Activated B cell treated with CpG ODN at 0.5 μM for 24 hours (primary cell): ENCODE results near the gene SLC44A4. TPM values are rescaled to one million over a fixed set of nuclear protein-coding genes. Genes with fewer than 3 reads are reported as not detected.
"Not testable (repeated sequence)": the region's sequence is repeated elsewhere in the genome, so short reads cannot be mapped to it uniquely, and the experiment has no call there.

ENCODE experiments used
- ATAC-seq: fragments of 200-7000 bp; cut with Tn5 transposase; one replicate; pipeline ENCODE4 v1.10.0; 2021; ENCODE audit warnings: low read depth, mild to moderate bottlenecking, moderate library complexity
- CTCF ChIA-PET: fragments of 350-600 bp; sonication (Branson Sonifier 250); formaldehyde crosslinking; loops from one replicate; lab custom pipeline; 2021; ENCODE audit warnings: antibody characterized with exemption; lab: Charles Lee
- POLR2A ChIA-PET: fragments of 350-600 bp; sonication (Branson Sonifier 250); formaldehyde crosslinking; loops from one replicate; lab custom pipeline; 2021; ENCODE audit warnings: antibody characterized with exemption; lab: Charles Lee
- DNase-seq: peaks from one replicate; pipeline ENCODE4 v3.0.0; 2022
- H3K27ac Mint-ChIP-seq: one replicate; pipeline ENCODE4 v1.8.0; 2020; ENCODE audit warnings: mixed read lengths
- H3K27me3 Mint-ChIP-seq: one replicate; pipeline ENCODE4 v1.8.0; 2021; ENCODE audit warnings: mixed read lengths
- H3K36me3 Mint-ChIP-seq: one replicate; pipeline ENCODE4 v1.8.0; 2021; ENCODE audit warnings: low read depth, mixed read lengths
- H3K4me1 Mint-ChIP-seq: one replicate; pipeline ENCODE4 v1.8.0; 2021; ENCODE audit warnings: mixed read lengths
- H3K4me3 Mint-ChIP-seq: one replicate; pipeline ENCODE4 v1.8.0; 2020; ENCODE audit warnings: mild to moderate bottlenecking, mixed read lengths
- H3K9me3 Mint-ChIP-seq: one replicate; pipeline ENCODE4 v1.8.0; 2020; ENCODE audit warnings: mixed read lengths
- intact Hi-C: fragments of 100-400 bp; cut with micrococcal nuclease; formaldehyde crosslinking; loops from one replicate; pipeline ENCODE4 v1.15.1; 2024
- total RNA-seq: library from RNA; stranded (reverse); gene quantifications from 2 replicates; pipeline ENCODE4 v1.2.3, GENCODE V29; 2022
- TF ChIP-seq, protein P1 (sequence below): fragments of 200-600 bp; IDR thresholded peaks from one replicate; pipeline ENCODE4 v1.8.0; 2022; ENCODE audit warnings: antibody characterized with exemption, mild to moderate bottlenecking

The SLC44A4 gene
- total RNA-seq, 1 donor from 2014 or later, result not detected

DNA sequence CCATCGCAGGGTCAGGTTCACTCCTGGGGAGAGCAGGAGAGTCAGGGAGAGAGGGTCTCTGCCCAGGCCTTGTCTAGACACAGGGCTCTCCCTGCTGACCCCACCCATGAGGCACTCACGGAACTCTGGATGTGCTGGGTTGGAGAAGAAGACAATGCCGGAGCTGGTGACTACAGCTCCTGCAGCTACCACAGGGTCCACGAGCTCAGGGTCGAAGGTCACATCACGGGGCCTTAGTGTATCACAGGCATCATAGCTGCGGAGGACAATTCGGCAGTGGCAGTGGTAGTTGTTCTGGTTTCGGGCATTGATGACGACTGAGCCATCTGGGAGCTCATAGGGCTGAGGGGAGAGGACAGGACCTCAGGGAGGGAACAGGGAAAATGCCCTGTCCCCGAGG, 18.9 kb downstream of the SLC44A4 start:
- POLR2A ChIA-PET, result interaction anchor here (0.5 to 0.9 kb wide), 3 partner anchors 22 to 396 kb away, joined by 3 to 6 read pairs (median 3); no protein-coding TSS in a partner anchor
- Mint-ChIP-seq H3K27me3 (no peaks in the 10 kb centered on the region), H3K36me3 (peaks cover 48% of the 10 kb centered on the region), H3K27ac (no peak overlapping the region), H3K4me1 (peaks cover 21% of the 10 kb centered on the region), H3K4me3 (peak overlapping the region; percentile 38), H3K9me3 (no peaks in the 10 kb centered on the region)
- TF ChIP-seq, protein P1, sequence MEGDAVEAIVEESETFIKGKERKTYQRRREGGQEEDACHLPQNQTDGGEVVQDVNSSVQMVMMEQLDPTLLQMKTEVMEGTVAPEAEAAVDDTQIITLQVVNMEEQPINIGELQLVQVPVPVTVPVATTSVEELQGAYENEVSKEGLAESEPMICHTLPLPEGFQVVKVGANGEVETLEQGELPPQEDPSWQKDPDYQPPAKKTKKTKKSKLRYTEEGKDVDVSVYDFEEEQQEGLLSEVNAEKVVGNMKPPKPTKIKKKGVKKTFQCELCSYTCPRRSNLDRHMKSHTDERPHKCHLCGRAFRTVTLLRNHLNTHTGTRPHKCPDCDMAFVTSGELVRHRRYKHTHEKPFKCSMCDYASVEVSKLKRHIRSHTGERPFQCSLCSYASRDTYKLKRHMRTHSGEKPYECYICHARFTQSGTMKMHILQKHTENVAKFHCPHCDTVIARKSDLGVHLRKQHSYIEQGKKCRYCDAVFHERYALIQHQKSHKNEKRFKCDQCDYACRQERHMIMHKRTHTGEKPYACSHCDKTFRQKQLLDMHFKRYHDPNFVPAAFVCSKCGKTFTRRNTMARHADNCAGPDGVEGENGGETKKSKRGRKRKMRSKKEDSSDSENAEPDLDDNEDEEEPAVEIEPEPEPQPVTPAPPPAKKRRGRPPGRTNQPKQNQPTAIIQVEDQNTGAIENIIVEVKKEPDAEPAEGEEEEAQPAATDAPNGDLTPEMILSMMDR, result no peak
- CTCF ChIA-PET, result no interaction called here
- ATAC-seq, result no peak
- intact Hi-C loops, result no loop called here
- DNase-seq, result no peak

DNA sequence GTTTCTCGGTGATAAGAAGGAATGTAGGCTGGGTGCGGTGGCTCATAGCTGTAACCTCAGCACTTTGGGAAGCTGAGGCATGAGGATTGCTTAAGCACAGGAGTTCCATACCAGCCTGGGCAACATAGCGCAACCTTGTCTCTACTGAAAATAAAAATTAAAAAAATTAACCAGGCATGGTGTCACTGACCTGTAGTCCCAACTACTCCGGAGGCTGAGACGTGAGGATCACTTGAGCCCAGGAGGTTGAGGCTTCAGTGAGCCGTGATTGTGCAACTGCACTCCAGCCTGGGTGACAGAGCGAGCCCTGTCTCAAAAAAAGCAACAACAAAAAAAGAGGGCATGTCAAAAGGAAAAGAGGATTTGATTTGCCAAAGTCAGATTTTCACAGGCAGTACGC, 20.1 kb downstream of the SLC44A4 start:
- intact Hi-C loops, result no loop called here
- no peak overlapping the region for H3K27ac Mint-ChIP-seq

DNA sequence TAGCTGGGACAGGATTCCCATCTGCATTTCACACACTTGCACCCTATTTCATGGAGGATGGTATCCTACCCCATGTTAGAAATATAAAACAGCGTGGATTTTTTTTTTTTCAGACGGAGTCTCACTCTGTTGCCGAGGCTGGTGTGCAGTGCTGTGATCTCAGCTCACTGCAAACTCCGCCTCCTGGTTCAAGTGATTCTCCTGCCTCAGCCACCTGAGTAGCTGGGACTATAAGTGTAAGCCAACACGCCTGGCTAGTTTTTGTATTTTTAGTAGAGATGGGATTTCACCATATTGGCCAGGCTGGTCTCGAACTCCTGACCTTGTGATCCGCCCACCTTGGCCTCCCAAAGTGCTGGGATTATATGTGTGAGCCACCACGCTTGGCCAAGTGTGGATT, 21.0 kb downstream of the SLC44A4 start:
- CTCF ChIA-PET, H3K9me3 Mint-ChIP-seq, H3K27me3 Mint-ChIP-seq, ATAC-seq, intact Hi-C loops, H3K4me3 Mint-ChIP-seq, H3K27ac Mint-ChIP-seq, DNase-seq: not testable (repeated sequence)
- peaks cover 44% of the 10 kb centered on the region for H3K36me3 Mint-ChIP-seq
- POLR2A ChIA-PET, result interaction anchor here (0.6 kb wide), 1 partner anchor 22 kb away, joined by 9 read pairs; no protein-coding TSS in a partner anchor
- peaks cover 14% of the 10 kb centered on the region for H3K4me1 Mint-ChIP-seq

More for the DNA sequence above, 20.1 kb downstream of the SLC44A4 start:
- CTCF ChIA-PET, result no interaction called here
- TF ChIP-seq, protein P1, result no peak
- Mint-ChIP-seq H3K27me3 (no peaks in the 10 kb centered on the region), H3K4me1 (peaks cover 19% of the 10 kb centered on the region), H3K9me3 (no peaks in the 10 kb centered on the region), H3K4me3 (no peak overlapping the region), H3K36me3 (peaks cover 47% of the 10 kb centered on the region)
- POLR2A ChIA-PET, result interaction anchor here (0.7 to 0.9 kb wide), 2 partner anchors 23 to 73 kb away, joined by 3 to 6 read pairs; no protein-coding TSS in a partner anchor
- ATAC-seq, result no peak
- no peak for DNase-seq

DNA sequence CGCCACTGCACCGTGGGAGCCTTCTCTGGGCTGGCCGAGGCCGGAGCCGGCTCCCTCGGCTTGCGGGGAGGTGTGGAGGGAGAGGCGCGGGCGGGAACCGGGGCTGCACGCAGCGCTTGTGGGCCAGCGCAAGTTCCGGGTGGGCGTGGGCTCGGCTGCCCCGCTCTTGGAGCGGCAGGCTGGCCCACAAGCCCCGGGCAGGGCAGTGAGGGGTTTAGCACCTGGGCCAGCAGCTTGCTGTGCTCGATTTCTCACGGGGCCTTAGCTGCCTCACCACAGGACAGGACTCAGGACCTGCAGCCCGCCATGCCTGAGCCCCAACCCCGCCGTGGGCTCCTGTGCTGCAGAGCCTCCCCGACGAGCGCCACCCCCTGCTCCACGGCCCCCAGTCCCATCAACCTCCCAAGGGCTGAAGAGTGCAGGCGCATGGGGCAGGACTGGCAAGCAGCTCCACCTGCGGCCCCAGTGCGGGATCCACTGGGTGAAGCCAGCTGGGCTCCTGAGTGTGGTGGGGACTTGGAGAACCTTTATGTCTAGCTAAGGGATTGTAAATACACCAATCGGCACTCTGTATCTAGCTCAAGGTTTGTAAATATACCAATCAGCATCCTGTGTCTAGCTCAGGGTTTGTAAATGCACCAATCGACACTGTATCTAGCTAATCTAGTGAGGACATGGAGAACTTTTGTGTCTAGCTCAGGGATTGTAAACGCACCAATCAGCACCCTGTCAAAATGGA, 26.6 kb downstream of the SLC44A4 start:
- H3K4me1 Mint-ChIP-seq, H3K27me3 Mint-ChIP-seq, ATAC-seq, intact Hi-C loops, H3K9me3 Mint-ChIP-seq, H3K27ac Mint-ChIP-seq, H3K4me3 Mint-ChIP-seq, CTCF ChIA-PET, H3K36me3 Mint-ChIP-seq, DNase-seq: not testable (repeated sequence)
- POLR2A ChIA-PET, result interaction anchor here (0.6 kb wide), 1 partner anchor 102 kb away, joined by 11 read pairs; no protein-coding TSS in a partner anchor

DNA sequence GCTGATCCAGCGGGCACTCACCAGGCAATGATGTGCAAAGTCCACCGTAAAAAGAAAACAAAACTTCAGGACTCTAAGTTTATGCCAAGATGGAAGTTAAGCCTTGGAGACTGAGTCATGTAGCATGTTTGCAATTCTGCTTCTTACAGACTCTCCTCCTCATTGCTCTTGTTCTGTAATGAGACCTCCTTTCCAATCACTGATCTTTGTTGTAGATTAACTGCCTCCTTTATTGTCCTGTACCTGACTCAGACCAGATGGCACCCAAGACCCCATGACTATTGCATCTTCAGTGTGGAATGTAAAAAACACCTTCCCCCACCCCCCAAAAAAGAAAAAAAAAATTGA, 27.3 kb downstream of the SLC44A4 start:
- H3K27ac Mint-ChIP-seq, result no peak overlapping the region
- H3K27me3 Mint-ChIP-seq, result no peaks in the 10 kb centered on the region

More for the DNA sequence above, 27.3 kb downstream of the SLC44A4 start:
- TF ChIP-seq, protein P1, result no peak
- intact Hi-C loops, result no loop called here
- ChIA-PET POLR2A (interaction anchor here (0.6 kb wide), 1 partner anchor 102 kb away, joined by 11 read pairs; no protein-coding TSS in a partner anchor), CTCF (no interaction called here)
- no peak for ATAC-seq
- Mint-ChIP-seq H3K36me3 (no peaks in the 10 kb centered on the region), H3K4me3 (no peak overlapping the region), H3K4me1 (no peaks in the 10 kb centered on the region), H3K9me3 (no peaks in the 10 kb centered on the region)
- no peak for DNase-seq
